ENCODE results near the gene FAM50A.

The FAM50A gene

GRCh38 chrX:154481911-154482601 is 38.1 kb downstream of the FAM50A start:
- H3K27me3 ChIP-seq (ENCODE audit: control insufficient read depth in 1 of 2, insufficient read depth in 2 of 2, low read length in 2 of 2): peaks cover 0 to 5% of the 10 kb centered on the region in 2 donors
- no peak overlapping the region for H3K27ac ChIP-seq (ENCODE audit: low read depth, low read length)
- no peak overlapping the region for H3K9ac ChIP-seq (ENCODE audit: low read length)
- peaks cover 10% of the 10 kb centered on the region for H3K4me1 ChIP-seq (ENCODE audit: insufficient read depth, low read length)
- no peaks in the 10 kb centered on the region for H3K9me3 ChIP-seq (ENCODE audit: low read length)
- H3K36me3 ChIP-seq (ENCODE audit: insufficient read depth, low read length): peaks cover 15% of the 10 kb centered on the region
- no peak overlapping the region for H3K4me3 ChIP-seq (ENCODE audit: low read depth in 1 of 2, low read length in 2 of 2)

- Histone ChIP-seq H3K9me3 (ENCODE audit: low read length) (no peaks in the 10 kb centered on the region), H3K4me3 (ENCODE audit: low read depth in 1 of 2, low read length in 2 of 2) (no peak overlapping the region), H3K27me3 (ENCODE audit: control insufficient read depth in 1 of 2, insufficient read depth in 2 of 2, low read length in 2 of 2) (peaks cover 0 to 5% of the 10 kb centered on the region in 2 donors), H3K9ac (ENCODE audit: low read length) (no peak overlapping the region), H3K36me3 (ENCODE audit: insufficient read depth, low read length) (peaks cover 15% of the 10 kb centered on the region), H3K4me1 (ENCODE audit: insufficient read depth, low read length) (peaks cover 10% of the 10 kb centered on the region), H3K27ac (ENCODE audit: low read depth, low read length) (no peak overlapping the region)
Observed at GRCh38 chrX:154482786-154483185, 38.8 kb downstream of the FAM50A start.

- Histone ChIP-seq H3K9ac (ENCODE audit: low read length) (no peak overlapping the region), H3K27me3 (ENCODE audit: control insufficient read depth in 1 of 2, insufficient read depth in 2 of 2, low read length in 2 of 2) (peaks cover 0 to 5% of the 10 kb centered on the region in 2 donors), H3K4me3 (ENCODE audit: low read depth in 1 of 2, low read length in 2 of 2) (no peak overlapping the region), H3K27ac (ENCODE audit: low read depth, low read length) (no peak overlapping the region), H3K36me3 (ENCODE audit: insufficient read depth, low read length) (peaks cover 20% of the 10 kb centered on the region), H3K4me1 (ENCODE audit: insufficient read depth, low read length) (peaks cover 10% of the 10 kb centered on the region), H3K9me3 (ENCODE audit: low read length) (no peaks in the 10 kb centered on the region)
Observed at GRCh38 chrX:154483325-154483724, 39.4 kb downstream of the FAM50A start.

GRCh38 chrX:154484255-154485149 is 40.6 kb downstream of the FAM50A start:
- H3K36me3 ChIP-seq (ENCODE audit: insufficient read depth, low read length): peaks cover 20% of the 10 kb centered on the region
- no peaks in the 10 kb centered on the region for H3K9me3 ChIP-seq (ENCODE audit: low read length)
- H3K27me3 ChIP-seq (ENCODE audit: control insufficient read depth in 1 of 2, insufficient read depth in 2 of 2, low read length in 2 of 2): no peaks in the 10 kb centered on the region
- H3K9ac ChIP-seq (ENCODE audit: low read length): no peak overlapping the region
- no peak overlapping the region for H3K4me3 ChIP-seq (ENCODE audit: low read depth in 1 of 2, low read length in 2 of 2)
- H3K27ac ChIP-seq (ENCODE audit: low read depth, low read length): no peak overlapping the region
- H3K4me1 ChIP-seq (ENCODE audit: insufficient read depth, low read length): peaks cover 16% of the 10 kb centered on the region

GRCh38 chrX:154485150-154486051 is 41.5 kb downstream of the FAM50A start:
- Histone ChIP-seq H3K4me3 (ENCODE audit: low read depth in 1 of 2, low read length in 2 of 2) (peak overlapping the region; percentile 54 to 56), H3K9ac (ENCODE audit: low read length) (peak overlapping the region; percentile 27), H3K27me3 (ENCODE audit: control insufficient read depth in 1 of 2, insufficient read depth in 2 of 2, low read length in 2 of 2) (no peaks in the 10 kb centered on the region), H3K27ac (ENCODE audit: low read depth, low read length) (peak overlapping the region; percentile 58), H3K36me3 (ENCODE audit: insufficient read depth, low read length) (peaks cover 20% of the 10 kb centered on the region), H3K4me1 (ENCODE audit: insufficient read depth, low read length) (peaks cover 17% of the 10 kb centered on the region), H3K9me3 (ENCODE audit: low read length) (no peaks in the 10 kb centered on the region)

- Histone ChIP-seq H3K9ac (ENCODE audit: low read length) (no peak overlapping the region), H3K4me3 (ENCODE audit: low read depth in 1 of 2, low read length in 2 of 2) (peak overlapping the region; percentile 54 to 56), H3K36me3 (ENCODE audit: insufficient read depth, low read length) (peaks cover 20% of the 10 kb centered on the region), H3K27me3 (ENCODE audit: control insufficient read depth in 1 of 2, insufficient read depth in 2 of 2, low read length in 2 of 2) (no peaks in the 10 kb centered on the region), H3K4me1 (ENCODE audit: insufficient read depth, low read length) (peaks cover 17% of the 10 kb centered on the region), H3K9me3 (ENCODE audit: low read length) (no peaks in the 10 kb centered on the region), H3K27ac (ENCODE audit: low read depth, low read length) (peak overlapping the region; percentile 58)
Observed at GRCh38 chrX:154486052-154486395, 42.1 kb downstream of the FAM50A start.

GRCh38 chrX:154486396-154487207 is 42.7 kb downstream of the FAM50A start, which contains the start of gene UBL4A:
UBL4A (minus strand) TSS chrX:154486615; CDS start chrX:154486584, 31 bp downstream.
- H3K4me3 ChIP-seq (ENCODE audit: low read depth in 1 of 2, low read length in 2 of 2): peak within 1 kb of the TSS; percentile 54 to 56
- H3K9ac ChIP-seq (ENCODE audit: low read length): peak within 1 kb of the TSS; percentile 27
- peaks cover 17% of the 10 kb centered on the region for H3K4me1 ChIP-seq (ENCODE audit: insufficient read depth, low read length)
- no peaks in the 10 kb centered on the region for H3K27me3 ChIP-seq (ENCODE audit: control insufficient read depth in 1 of 2, insufficient read depth in 2 of 2, low read length in 2 of 2)
- H3K27ac ChIP-seq (ENCODE audit: low read depth, low read length): peak within 1 kb of the TSS; percentile 58
- H3K36me3 ChIP-seq (ENCODE audit: insufficient read depth, low read length): peaks cover 20% of the 10 kb centered on the region
- H3K9me3 ChIP-seq (ENCODE audit: low read length): no peaks in the 10 kb centered on the region

GRCh38 chrX:154487518-154488290 is 43.8 kb downstream of the FAM50A start:
- Histone ChIP-seq H3K4me1 (ENCODE audit: insufficient read depth, low read length) (peaks cover 17% of the 10 kb centered on the region), H3K27me3 (ENCODE audit: control insufficient read depth in 1 of 2, insufficient read depth in 2 of 2, low read length in 2 of 2) (no peaks in the 10 kb centered on the region), H3K27ac (ENCODE audit: low read depth, low read length) (no peak overlapping the region), H3K9me3 (ENCODE audit: low read length) (no peaks in the 10 kb centered on the region), H3K36me3 (ENCODE audit: insufficient read depth, low read length) (peaks cover 20% of the 10 kb centered on the region), H3K4me3 (ENCODE audit: low read depth in 1 of 2, low read length in 2 of 2) (no peak overlapping the region), H3K9ac (ENCODE audit: low read length) (no peak overlapping the region)

GRCh38 chrX:154488336-154489075 is 44.6 kb downstream of the FAM50A start:
- Histone ChIP-seq H3K9me3 (ENCODE audit: low read length) (no peaks in the 10 kb centered on the region), H3K27ac (ENCODE audit: low read depth, low read length) (no peak overlapping the region), H3K27me3 (ENCODE audit: control insufficient read depth in 1 of 2, insufficient read depth in 2 of 2, low read length in 2 of 2) (no peaks in the 10 kb centered on the region), H3K4me1 (ENCODE audit: insufficient read depth, low read length) (peaks cover 17% of the 10 kb centered on the region), H3K4me3 (ENCODE audit: low read depth in 1 of 2, low read length in 2 of 2) (no peak overlapping the region), H3K36me3 (ENCODE audit: insufficient read depth, low read length) (peaks cover 20% of the 10 kb centered on the region), H3K9ac (ENCODE audit: low read length) (no peak overlapping the region)
